GM12891 (cell line): ENCODE measurements around the gene LYRM9.
"Not testable (repeated sequence)": the region's sequence is repeated elsewhere in the genome, so short reads cannot be mapped to it uniquely, and the experiment has no call there.

ENCODE experiments used
- POLR2A ChIP-seq: IDR thresholded peaks from 2 replicates; pipeline ENCODE4 v1.6.1; 2011; ENCODE audit warnings: low read depth, low read length, control low read depth
- POU2F2 ChIP-seq: IDR thresholded peaks from 2 replicates; pipeline ENCODE4 v1.6.1; 2011; ENCODE audit warnings: low read depth, mild to moderate bottlenecking, control low read depth, low read length, moderate library complexity

- not testable (repeated sequence) for TF ChIP-seq POLR2A, POU2F2
These were observed 63.3 kb downstream of the LYRM9 start for GRCh38 chr17:27829888-27830287.
